Suprapubic skin (tissue), 4 donors: Measurements from ENCODE around the gene HEATR5A.

ENCODE experiments used
- EP300 ChIP-seq: sonication (generic); formaldehyde crosslinking; IDR thresholded peaks from one replicate; pipeline ENCODE4 v1.6.1; 2017; ENCODE audit warnings: antibody characterized with exemption
- POLR2A ChIP-seq, 2 donors: fragments of 450-650 bp; IDR thresholded peaks; one replicate each; pipeline ENCODE4 v1.6.1; 2017; ENCODE audit warnings: antibody characterized with exemption in 2 of 2, mild to moderate bottlenecking in 2 of 2, moderate library complexity in 2 of 2
- POLR2AphosphoS5 ChIP-seq, 3 donors: sonication (generic); formaldehyde crosslinking; IDR thresholded peaks; one replicate each; pipeline ENCODE4 v1.6.1; 2017; ENCODE audit warnings: antibody characterized with exemption in 3 of 3
- TF ChIP-seq, protein P1 (sequence below), 2 donors: fragments of 200-600 bp in 1 of 2; fragments of 450-650 bp in 1 of 2; sonication (generic) in 1 of 2; IDR thresholded peaks; one replicate each; pipeline ENCODE4 v1.5.1; 2016 to 2019; ENCODE audit warnings: antibody characterized with exemption in 2 of 2, mild to moderate bottlenecking in 1 of 2, moderate library complexity in 1 of 2

GRCh38 chr14:31425905-31426304, 5.6 kb upstream of the HEATR5A start:
- TF ChIP-seq, protein P1, sequence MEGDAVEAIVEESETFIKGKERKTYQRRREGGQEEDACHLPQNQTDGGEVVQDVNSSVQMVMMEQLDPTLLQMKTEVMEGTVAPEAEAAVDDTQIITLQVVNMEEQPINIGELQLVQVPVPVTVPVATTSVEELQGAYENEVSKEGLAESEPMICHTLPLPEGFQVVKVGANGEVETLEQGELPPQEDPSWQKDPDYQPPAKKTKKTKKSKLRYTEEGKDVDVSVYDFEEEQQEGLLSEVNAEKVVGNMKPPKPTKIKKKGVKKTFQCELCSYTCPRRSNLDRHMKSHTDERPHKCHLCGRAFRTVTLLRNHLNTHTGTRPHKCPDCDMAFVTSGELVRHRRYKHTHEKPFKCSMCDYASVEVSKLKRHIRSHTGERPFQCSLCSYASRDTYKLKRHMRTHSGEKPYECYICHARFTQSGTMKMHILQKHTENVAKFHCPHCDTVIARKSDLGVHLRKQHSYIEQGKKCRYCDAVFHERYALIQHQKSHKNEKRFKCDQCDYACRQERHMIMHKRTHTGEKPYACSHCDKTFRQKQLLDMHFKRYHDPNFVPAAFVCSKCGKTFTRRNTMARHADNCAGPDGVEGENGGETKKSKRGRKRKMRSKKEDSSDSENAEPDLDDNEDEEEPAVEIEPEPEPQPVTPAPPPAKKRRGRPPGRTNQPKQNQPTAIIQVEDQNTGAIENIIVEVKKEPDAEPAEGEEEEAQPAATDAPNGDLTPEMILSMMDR (IDR thresholded peaks at IDR 0.05), result no peak
- TF ChIP-seq POLR2AphosphoS5 (IDR thresholded peaks at IDR 0.05), result no peak
- TF ChIP-seq POLR2A (IDR thresholded peaks at IDR 0.05), result no peak
- no peak for TF ChIP-seq EP300
